Psoas muscle (tissue), 7 donors: ENCODE data around the gene HORMAD1. TPM values are rescaled to one million over a fixed set of nuclear protein-coding genes. Genes with fewer than 3 reads are reported as not detected.

ENCODE experiments used
- polyA plus RNA-seq, 3 donors: library from polyadenylated mRNA; stranded (reverse); fragments of 200-250 nt; gene quantifications; one replicate each; pipeline ENCODE4 v1.2.3, GENCODE V29; 2013
- total RNA-seq, 4 donors: library from RNA; stranded (reverse); fragmentation: NEBNext Ultra II Directional in 2 of 4; extraction: Animal tissue kit (Norgen Biotek cat#: 25700) in 2 of 4; gene quantifications; one replicate each; pipeline versions ENCODE4 v1.2.1 to v1.2.4, GENCODE V29; 2021 to 2023
- donor health status: healthy with polysubstance abuse.
- donor health status: DM: no; HTN: no; CAD: no; lungs with moderate emphysema.
- donor health status: Bipolar disorder and iron deficiency.
- donor health status: healthy.
- donor health status: DM: no; HTN: no; CAD: no.
- donor health status: DM: no; HTN: no; CAD: no.
- donor health status: DM: yes; HTN: yes; CAD: no.

The HORMAD1 gene
- total and polyA plus RNA-seq, 7 donors: 0.48 TPM; not detected in 6

Other genes with a start within 250 kb of the HORMAD1 start
- gene TARS2, start 233.5 kb downstream of the HORMAD1 start, total RNA-seq: 10 to 100 TPM; 20.8 to 44.5 (median 32.9) TPM
- gene TARS2, start 233.5 kb downstream of the HORMAD1 start, polyA plus RNA-seq: 10 to 100 TPM in 2 of 3 donors, 1 to 10 TPM in 1; 9.6 to 24.0 (median 13.5) TPM
- 1 to 10 TPM; 2.9 to 4.6 (median 4.1) TPM for gene ECM1, start 212.8 kb downstream of the HORMAD1 start, total RNA-seq
- gene ECM1, start 212.8 kb downstream of the HORMAD1 start, polyA plus RNA-seq: 1 to 10 TPM; 1.8 to 8.5 (median 2.7) TPM
- not detected for gene FALEC, start 205.1 kb downstream of the HORMAD1 start, total RNA-seq
- 1 to 10 TPM in 1 of 3 donors, under 1 TPM in 2; 0.38 to 1.2 (median 0.39) TPM for gene FALEC, start 205.1 kb downstream of the HORMAD1 start, polyA plus RNA-seq
- 100 to 1,000 TPM in 1 of 4 donors, 10 to 100 TPM in 3; 17.1 to 109 (median 31.6) TPM for gene ADAMTSL4, start 171.5 kb downstream of the HORMAD1 start, total RNA-seq
- 10 to 100 TPM in 2 of 3 donors, 1 to 10 TPM in 1; 7.4 to 32.6 (median 20.4) TPM for gene ADAMTSL4, start 171.5 kb downstream of the HORMAD1 start, polyA plus RNA-seq
- 100 to 1,000 TPM; 101 to 192 (median 129) TPM for gene MCL1, start 141.3 kb downstream of the HORMAD1 start, total RNA-seq
- gene MCL1, start 141.3 kb downstream of the HORMAD1 start, polyA plus RNA-seq: 100 to 1,000 TPM in 2 of 3 donors, 10 to 100 TPM in 1; 97.2 to 179 (median 108) TPM
- gene ENSA, start 91.3 kb downstream of the HORMAD1 start, total RNA-seq: 100 to 1,000 TPM; 120 to 196 (median 162) TPM
- 100 to 1,000 TPM in 2 of 3 donors, 10 to 100 TPM in 1; 76.7 to 199 (median 130) TPM for gene ENSA, start 91.3 kb downstream of the HORMAD1 start, polyA plus RNA-seq
- gene GOLPH3L, start 23.7 kb downstream of the HORMAD1 start, total RNA-seq: 10 to 100 TPM; 12.0 to 22.4 (median 13.6) TPM
- 10 to 100 TPM in 2 of 3 donors, 1 to 10 TPM in 1; 6.6 to 27.5 (median 11.5) TPM for gene GOLPH3L, start 23.7 kb downstream of the HORMAD1 start, polyA plus RNA-seq
- 10 to 100 TPM in 3 of 4 donors, 1 to 10 TPM in 1; 9.7 to 14.5 (median 11.4) TPM for gene CTSS, start 44.9 kb upstream of the HORMAD1 start, total RNA-seq
- gene CTSS, start 44.9 kb upstream of the HORMAD1 start, polyA plus RNA-seq: 1 to 10 TPM; 2.4 to 4.1 (median 2.5) TPM
- gene CTSK, start 87.4 kb upstream of the HORMAD1 start, total RNA-seq: 10 to 100 TPM in 1 of 4 donors, 1 to 10 TPM in 3; 2.8 to 16.9 (median 5.7) TPM
- 1 to 10 TPM; 2.9 to 4.5 (median 3.4) TPM for gene CTSK, start 87.4 kb upstream of the HORMAD1 start, polyA plus RNA-seq
- gene ARNT, start 155.7 kb upstream of the HORMAD1 start, total RNA-seq: 10 to 100 TPM; 38.0 to 38.9 (median 38.5) TPM
- 10 to 100 TPM; 11.5 to 29.4 (median 13.6) TPM for gene ARNT, start 155.7 kb upstream of the HORMAD1 start, polyA plus RNA-seq
- gene CTXND2, start 166.2 kb upstream of the HORMAD1 start, total RNA-seq: not detected
- gene CTXND2, start 166.2 kb upstream of the HORMAD1 start, polyA plus RNA-seq: not detected
- gene SETDB1, start 205.5 kb upstream of the HORMAD1 start, total RNA-seq: 10 to 100 TPM; 19.4 to 27.1 (median 20.4) TPM
- 10 to 100 TPM; 12.8 to 14.8 (median 13.5) TPM for gene SETDB1, start 205.5 kb upstream of the HORMAD1 start, polyA plus RNA-seq